Transverse colon (tissue), 4 donors: ENCODE measurements around the gene CLCNKB.
"Not testable (repeated sequence)": the region's sequence is repeated elsewhere in the genome, so short reads cannot be mapped to it uniquely, and the experiment has no call there.

Source experiments
- CTCF ChIP-seq, 5 experiments: fragments of 200-600 bp in 3 of 5; fragments of 450-650 bp in 2 of 5; sonication (generic) in 3 of 5; IDR thresholded peaks; 1 replicate in 2 of 5; 2 replicates in 3 of 5; pipeline ENCODE4 v1.5.1; 2016 to 2017; ENCODE audit warnings: antibody characterized with exemption in 5 of 5, inconsistent platforms in 3 of 5, mild to moderate bottlenecking in 2 of 5, moderate library complexity in 1 of 5
- EP300 ChIP-seq: sonication (generic); formaldehyde crosslinking; IDR thresholded peaks from one replicate; pipeline ENCODE4 v1.6.1; 2017; ENCODE audit warnings: antibody characterized with exemption, low read depth
- POLR2A ChIP-seq: fragments of 450-650 bp; IDR thresholded peaks from one replicate; pipeline ENCODE4 v1.6.1; 2016; ENCODE audit warnings: antibody characterized with exemption, mild to moderate bottlenecking, moderate library complexity
- POLR2AphosphoS5 ChIP-seq, 3 donors: sonication (generic); formaldehyde crosslinking; IDR thresholded peaks; one replicate each; pipeline ENCODE4 v1.6.1; 2016; ENCODE audit warnings: antibody characterized with exemption in 3 of 3

DNA sequence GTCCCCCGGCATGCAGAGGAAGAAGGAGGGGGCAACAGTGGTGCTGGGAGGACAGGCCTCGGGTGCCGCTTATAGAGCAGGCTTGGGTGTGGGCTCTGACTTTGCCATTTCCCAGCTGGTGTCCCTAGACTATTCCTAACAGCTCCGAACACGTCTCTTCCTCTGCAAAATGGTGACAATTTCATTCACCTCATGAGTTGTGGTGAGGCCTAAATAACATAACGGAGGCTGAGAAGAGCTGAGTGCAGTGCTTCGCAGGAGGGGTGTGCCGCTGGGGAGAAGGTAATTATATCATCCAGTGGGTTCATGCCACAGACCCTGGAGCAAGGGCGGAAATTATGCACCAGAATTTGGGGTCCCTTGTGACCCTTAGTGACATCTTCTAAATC, 19.1 kb downstream of the CLCNKB start:
- TF ChIP-seq CTCF (IDR thresholded peaks at IDR 0.05); POLR2A; EP300; POLR2AphosphoS5 (IDR thresholded peaks at IDR 0.05): not testable (repeated sequence)
